IMR-90 (cell line): Measurements from ENCODE around the gene MAPK10. TPM values are rescaled to one million over a fixed set of nuclear protein-coding genes. Genes with fewer than 3 reads are reported as not detected.

Experiments used
- ATAC-seq: fragments of 200-7000 bp; cut with Tn5 transposase; 2 replicates; pipeline ENCODE4 v1.9.1; 2020; ENCODE audit warnings: low read depth, mild to moderate bottlenecking, moderate library complexity
- BruUV-seq: library from RNA; stranded (reverse); fragments of 400-500 nt; replicated peaks from 2 replicates; lab custom pipeline; 2021; lab: Mats Ljungman, UMichigan
- CTCF ChIA-PET: fragments of 300-600 bp; formaldehyde crosslinking; extraction: SDS; loops from one replicate; lab custom pipeline; 2021; ENCODE audit warnings: antibody characterized with exemption; lab: Yijun Ruan, JAX
- POLR2A ChIA-PET: fragments of 300-600 bp; sonication (Branson Sonifier 250); formaldehyde crosslinking; loops from one replicate; lab custom pipeline; 2022; ENCODE audit warnings: antibody characterized with exemption; ENCODE audit not compliant: unreplicated experiment; lab: Charles Lee
- DNase-seq: peaks from one replicate; pipeline ENCODE4 v3.0.0; 2013
- H2AFZ ChIP-seq: replicated peaks from 2 replicates; pipeline ENCODE3; 2013; ENCODE audit warnings: low read length, mild to moderate bottlenecking; ENCODE audit not compliant: poor library complexity
- H2AK5ac ChIP-seq: 2 replicates; pipeline ENCODE4 v1.6.1; 2013; ENCODE audit warnings: low read depth, low read length, inconsistent platforms
- H2AK9ac ChIP-seq: replicated peaks from 2 replicates; pipeline ENCODE3; 2013; ENCODE audit warnings: mild to moderate bottlenecking, low read depth, low read length, moderate library complexity; ENCODE audit not compliant: poor library complexity
- H2BK120ac ChIP-seq: 2 replicates; pipeline ENCODE4 v1.6.1; 2013; ENCODE audit warnings: low read depth, low read length, inconsistent platforms
- H2BK15ac ChIP-seq: 3 replicates; pipeline ENCODE4 v1.6.1; 2013; ENCODE audit warnings: low read depth, low read length, inconsistent platforms
- H2BK20ac ChIP-seq: 2 replicates; pipeline ENCODE4 v1.6.1; 2013; ENCODE audit warnings: low read depth, mild to moderate bottlenecking, inconsistent platforms, low read length, moderate library complexity
- H2BK5ac ChIP-seq: 2 replicates; pipeline ENCODE4 v1.6.1; 2013; ENCODE audit warnings: mild to moderate bottlenecking, low read depth, low read length, inconsistent platforms; ENCODE audit not compliant: poor library complexity, severe bottlenecking
- H3K14ac ChIP-seq: replicated peaks from 2 replicates; pipeline ENCODE4 v1.6.1; 2013; ENCODE audit warnings: low read depth, low read length, inconsistent platforms
- H3K18ac ChIP-seq: 2 replicates; pipeline ENCODE4 v1.6.1; 2013; ENCODE audit warnings: low read depth, low read length, control low read depth
- H3K23ac ChIP-seq: 2 replicates; pipeline ENCODE4 v1.6.1; 2013; ENCODE audit warnings: low read depth, low read length, inconsistent platforms
- H3K27ac ChIP-seq: 2 replicates; pipeline ENCODE4 v1.5.1; 2013; ENCODE audit warnings: mild to moderate bottlenecking, control low read depth, low read length; ENCODE audit not compliant: insufficient read depth
- H3K27me3 ChIP-seq: 2 replicates; pipeline ENCODE4 v1.6.1; 2013; ENCODE audit warnings: low read length; ENCODE audit not compliant: control insufficient read depth, insufficient read depth
- H3K36me3 ChIP-seq: 2 replicates; pipeline ENCODE4 v1.6.1; 2013; ENCODE audit warnings: low read length, mixed read lengths; ENCODE audit not compliant: control insufficient read depth, insufficient read depth
- H3K4ac ChIP-seq: 2 replicates; pipeline ENCODE4 v1.6.1; 2013; ENCODE audit warnings: low read depth, low read length, inconsistent platforms
- H3K4me1 ChIP-seq: 2 replicates; pipeline ENCODE4 v1.6.1; 2013; ENCODE audit warnings: low read length, mixed read lengths; ENCODE audit not compliant: control insufficient read depth, insufficient read depth
- H3K4me2 ChIP-seq: 2 replicates; pipeline ENCODE4 v1.6.1; 2013; ENCODE audit warnings: low read depth, mild to moderate bottlenecking, control low read depth, low read length, moderate library complexity
- H3K4me3 ChIP-seq: 2 replicates; pipeline ENCODE4 v1.5.1; 2013; ENCODE audit warnings: low read depth, mild to moderate bottlenecking, control low read depth, low read length, moderate library complexity; ENCODE audit not compliant: insufficient read depth
- H3K56ac ChIP-seq: 2 replicates; pipeline ENCODE4 v1.6.1; 2013; ENCODE audit warnings: low read length, inconsistent platforms; ENCODE audit not compliant: insufficient read depth; ENCODE audit errors: extremely low read depth
- H3K79me1 ChIP-seq, 2 experiments: 2 replicates each; pipeline ENCODE4 v1.6.1; 2013; ENCODE audit warnings: low read length in 2 of 2, inconsistent platforms in 1 of 2, low read depth in 1 of 2
- H3K9ac ChIP-seq: 2 replicates; pipeline ENCODE4 v1.6.1; 2013; ENCODE audit warnings: low read depth, low read length, control low read depth
- H3K9me1 ChIP-seq: 2 replicates; pipeline ENCODE4 v1.6.1; 2013; ENCODE audit warnings: low read length, inconsistent platforms; ENCODE audit not compliant: insufficient read depth
- H3K9me3 ChIP-seq: 2 replicates; pipeline ENCODE4 v1.6.1; 2013; ENCODE audit warnings: low read length; ENCODE audit not compliant: control insufficient read depth, insufficient read depth
- H4K20me1 ChIP-seq: 2 replicates; pipeline ENCODE4 v1.6.1; 2013; ENCODE audit warnings: low read length, inconsistent platforms; ENCODE audit not compliant: insufficient read depth
- H4K5ac ChIP-seq: 2 replicates; pipeline ENCODE4 v1.6.1; 2013; ENCODE audit warnings: mild to moderate bottlenecking, low read depth, low read length, control low read depth
- H4K8ac ChIP-seq, 2 experiments: 2 replicates each; pipeline ENCODE4 v1.6.1; 2013; ENCODE audit warnings: low read depth in 2 of 2, low read length in 2 of 2, control low read depth in 1 of 2, inconsistent platforms in 1 of 2
- H4K91ac ChIP-seq: 2 replicates; pipeline ENCODE4 v1.6.1; 2013; ENCODE audit warnings: low read depth, low read length, inconsistent platforms; ENCODE audit not compliant: insufficient read depth
- BHLHE40 ChIP-seq: fragments of 150-350 bp; IDR thresholded peaks from 2 replicates; pipeline ENCODE4 v1.6.1; 2016; ENCODE audit warnings: mild to moderate bottlenecking, low read depth, low read length
- CEBPB ChIP-seq: IDR thresholded peaks from 2 replicates; pipeline ENCODE4 v1.6.1; 2012; ENCODE audit warnings: low read depth, low read length, improper control_type of control experiment
- CHD1 ChIP-seq: IDR thresholded peaks from 2 replicates; pipeline ENCODE4 v1.6.1; 2012; ENCODE audit warnings: low read depth, low read length, improper control_type of control experiment
- ELK1 ChIP-seq: fragments of 150-350 bp; IDR thresholded peaks from 2 replicates; pipeline ENCODE4 v1.6.1; 2016; ENCODE audit warnings: low read depth, mild to moderate bottlenecking, low read length, moderate library complexity, borderline replicate concordance
- FOS ChIP-seq: fragments of 150-350 bp; IDR thresholded peaks from 2 replicates; pipeline ENCODE4 v1.6.1; 2016; ENCODE audit warnings: low read depth, low read length
- MAFK ChIP-seq: IDR thresholded peaks from 2 replicates; pipeline ENCODE4 v1.6.1; 2012; ENCODE audit warnings: low read depth, low read length, improper control_type of control experiment
- MXI1 ChIP-seq: IDR thresholded peaks from 2 replicates; pipeline ENCODE4 v1.6.1; 2012; ENCODE audit warnings: low read depth, mild to moderate bottlenecking, low read length, moderate library complexity, borderline replicate concordance
- RAD21 ChIP-seq: IDR thresholded peaks from 2 replicates; pipeline ENCODE4 v1.6.1; 2012; ENCODE audit warnings: low read length, improper control_type of control experiment
- RCOR1 ChIP-seq: IDR thresholded peaks from 2 replicates; pipeline ENCODE4 v1.6.1; 2012; ENCODE audit warnings: mild to moderate bottlenecking, low read length, improper control_type of control experiment; ENCODE audit not compliant: insufficient replicate concordance
- WGBS, 2 experiments: methylation state at CpG; one replicate each; pipeline versions ENCODE4 v1.1.5 to v1.1.7; 2013; ENCODE audit warnings: missing lambda C conversion rate in 2 of 2; ENCODE audit not compliant: insufficient read length in 1 of 2; ENCODE audit errors: extremely low coverage in 2 of 2; 5-methylcytosine and 5-hydroxymethylcytosine counted together
- dilution Hi-C: fragments of 300-500 bp; cut with HindIII; formaldehyde crosslinking; loops from one replicate; pipeline ENCODE4 v1.14.3; 2018; ENCODE audit warnings: low sequenced_read_pairs; ENCODE audit not compliant: unreplicated experiment
- in situ Hi-C: fragments of 300-500 bp; cut with MboI; formaldehyde crosslinking; loops from 3 replicates; pipeline ENCODE4 v1.14.3; 2019; ENCODE audit warnings: low sequenced_read_pairs, inconsistent platforms, mixed read lengths
- intact Hi-C: fragments of 100-400 bp; cut with micrococcal nuclease; formaldehyde crosslinking; loops from 2 replicates; pipeline ENCODE4 v1.10.0; 2022
- polyA plus RNA-seq, 3 experiments: library from polyadenylated mRNA; depleted of rRNA; stranded (reverse); fragments of >200 nt; gene quantifications; 2 replicates each; pipeline ENCODE4 v1.2.3, GENCODE V29; 2012; ENCODE audit warnings: low replicate concordance in 1 of 3
- total RNA-seq: library from RNA; depleted of rRNA; stranded (reverse); fragments of >200 nt; gene quantifications from 2 replicates; pipeline ENCODE4 v1.2.3, GENCODE V29; 2012
- TF ChIP-seq, protein P1 (sequence below): conservative IDR thresholded peaks from 2 replicates; pipeline ENCODE4 v1.5.1; 2012; ENCODE audit warnings: mild to moderate bottlenecking, low read depth, low read length, improper control_type of control experiment

MAPK10 gene
- total and polyA plus RNA-seq, 2 of the 4 experiments (the other 2 are of a cell fraction): 2.8 to 6.5 TPM

- no peak for DNase-seq
- in situ Hi-C loops (no loop called here), dilution Hi-C loops (no loop called here), intact Hi-C loops (no loop called here)
- Histone ChIP-seq H3K36me3 (no peaks in the 10 kb centered on the region), H3K9ac (no peak overlapping the region), H4K8ac (no peak overlapping the region), H3K18ac (no peak overlapping the region), H3K27ac (no peak overlapping the region), H2BK5ac (no peak overlapping the region), H3K4me1 (0 out of 2 replicates have a peak, but pooled peaks cover 2% of the 10 kb centered on the region), H4K20me1 (no peaks in the 10 kb centered on the region; the same call in 1 of the 2 replicates), H2AK9ac (no peak overlapping the region), H2AK5ac (no peak overlapping the region), H2AFZ (no peak overlapping the region), H3K9me3 (no peaks in the 10 kb centered on the region), H4K5ac (no peak overlapping the region), H2BK15ac (no peak overlapping the region), H2BK20ac (no peak overlapping the region), H3K27me3 (no peaks in the 10 kb centered on the region), H3K4me3 (no peak overlapping the region), H3K4me2 (no peak overlapping the region), H4K91ac (no peak overlapping the region), H3K79me1 (peaks cover 23 to 27% of the 10 kb centered on the region in 2 experiments; a peak in 3 of 4 replicates), H2BK120ac (no peak overlapping the region), H3K9me1 (no peaks in the 10 kb centered on the region), H3K23ac (no peak overlapping the region), H3K4ac (no peak overlapping the region), H3K56ac (no peak overlapping the region), H3K14ac (no peak overlapping the region)
- no peak for ATAC-seq
- POLR2A ChIA-PET: no interaction called here
- WGBS, 2 experiments: 100% methylated on average over 1 of the region's 3 CpGs; no CpG with 5 or more reads in 1 of the 2 experiments
- no peak for TF ChIP-seq FOS
- no peak for TF ChIP-seq MAFK
- TF ChIP-seq RAD21: no peak
- TF ChIP-seq CEBPB: no peak
- TF ChIP-seq, protein P1, sequence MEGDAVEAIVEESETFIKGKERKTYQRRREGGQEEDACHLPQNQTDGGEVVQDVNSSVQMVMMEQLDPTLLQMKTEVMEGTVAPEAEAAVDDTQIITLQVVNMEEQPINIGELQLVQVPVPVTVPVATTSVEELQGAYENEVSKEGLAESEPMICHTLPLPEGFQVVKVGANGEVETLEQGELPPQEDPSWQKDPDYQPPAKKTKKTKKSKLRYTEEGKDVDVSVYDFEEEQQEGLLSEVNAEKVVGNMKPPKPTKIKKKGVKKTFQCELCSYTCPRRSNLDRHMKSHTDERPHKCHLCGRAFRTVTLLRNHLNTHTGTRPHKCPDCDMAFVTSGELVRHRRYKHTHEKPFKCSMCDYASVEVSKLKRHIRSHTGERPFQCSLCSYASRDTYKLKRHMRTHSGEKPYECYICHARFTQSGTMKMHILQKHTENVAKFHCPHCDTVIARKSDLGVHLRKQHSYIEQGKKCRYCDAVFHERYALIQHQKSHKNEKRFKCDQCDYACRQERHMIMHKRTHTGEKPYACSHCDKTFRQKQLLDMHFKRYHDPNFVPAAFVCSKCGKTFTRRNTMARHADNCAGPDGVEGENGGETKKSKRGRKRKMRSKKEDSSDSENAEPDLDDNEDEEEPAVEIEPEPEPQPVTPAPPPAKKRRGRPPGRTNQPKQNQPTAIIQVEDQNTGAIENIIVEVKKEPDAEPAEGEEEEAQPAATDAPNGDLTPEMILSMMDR: no peak
- no peak for TF ChIP-seq CHD1
- TF ChIP-seq ELK1: no peak
- TF ChIP-seq MXI1: no peak
- no peak for TF ChIP-seq BHLHE40
- TF ChIP-seq RCOR1: no peak
- CTCF ChIA-PET: no interaction called here
- BruUV-seq: no TSS peak
Measured at GRCh38 chr4:85951099-85951498, 408.8 kb downstream of the MAPK10 start.
